H1 (cell line): ENCODE measurements around the gene GARNL3. TPM values are rescaled to one million over a fixed set of nuclear protein-coding genes. Genes with fewer than 3 reads are reported as not detected.

Experiments used
- CTCF ChIA-PET: fragments of 300-600 bp; sonication (Branson Sonifier 250); formaldehyde crosslinking; loops from one replicate; lab custom pipeline; 2021; ENCODE audit not compliant: partially characterized antibody; lab: Charles Lee
- POLR2A ChIA-PET: fragments of 300-600 bp; sonication (Branson Sonifier 250); formaldehyde crosslinking; loops from one replicate; lab custom pipeline; 2021; ENCODE audit warnings: inconsistent platforms; ENCODE audit not compliant: partially characterized antibody; lab: Charles Lee
- DNase-seq, 2 experiments: peaks; one replicate each; pipeline versions ENCODE4 v3.0.0 to v3.0.0-alpha.2; 2010 to 2022; ENCODE audit warnings: low spot score in 2 of 2, low read depth in 1 of 2, mixed read lengths in 1 of 2
- FAIRE-seq: peaks from 2 replicates; lab custom pipeline; 2011; peaks lifted over from hg19 to GRCh38; lab: Jason Lieb, UNC
- H2AFZ ChIP-seq: 2 replicates; pipeline ENCODE4 v1.8.1; 2012; ENCODE audit warnings: low read length, inconsistent platforms
- H2AK5ac ChIP-seq: 2 replicates; pipeline ENCODE4 v1.6.1; 2013; ENCODE audit warnings: low read depth, low read length
- H2BK120ac ChIP-seq: replicated peaks from 2 replicates; pipeline ENCODE3; 2013; ENCODE audit warnings: low read depth, low read length, inconsistent platforms
- H2BK12ac ChIP-seq: 2 replicates; pipeline ENCODE4 v1.6.1; 2013; ENCODE audit warnings: low read depth, low read length
- H2BK15ac ChIP-seq: 2 replicates; pipeline ENCODE4 v1.6.1; 2013; ENCODE audit warnings: low read length
- H2BK20ac ChIP-seq: 2 replicates; pipeline ENCODE4 v1.6.1; 2013; ENCODE audit warnings: low read length
- H2BK5ac ChIP-seq: 2 replicates; pipeline ENCODE4 v1.6.1; 2013; ENCODE audit warnings: low read depth, low read length
- H3K14ac ChIP-seq: 2 replicates; pipeline ENCODE4 v1.6.1; 2013; ENCODE audit warnings: inconsistent platforms; ENCODE audit not compliant: insufficient read length
- H3K18ac ChIP-seq: 2 replicates; pipeline ENCODE4 v1.6.1; 2013; ENCODE audit warnings: low read length; ENCODE audit errors: extremely low read depth
- H3K23ac ChIP-seq: 2 replicates; pipeline ENCODE4 v1.6.1; 2013; ENCODE audit warnings: inconsistent platforms; ENCODE audit not compliant: insufficient read length
- H3K23me2 ChIP-seq: 2 replicates; pipeline ENCODE4 v1.6.1; 2013; ENCODE audit warnings: low read depth, low read length
- H3K27ac ChIP-seq: 2 replicates; pipeline ENCODE4 v1.6.1; 2011; ENCODE audit warnings: low read depth, low read length, inconsistent platforms
- H3K27me3 ChIP-seq, 4 experiments: replicated peaks in 1 of 4; 1 replicate in 1 of 4; 2 replicates in 3 of 4; pipeline versions ENCODE4 v1.6.1 to v1.8.1; 2011 to 2013; ENCODE audit warnings: low read length in 3 of 4, mild to moderate bottlenecking in 3 of 4, inconsistent platforms in 2 of 4, mixed read lengths in 2 of 4, moderate library complexity in 1 of 4; ENCODE audit not compliant: control insufficient read depth in 3 of 4, insufficient read depth in 3 of 4; ENCODE audit errors: extremely low read depth in 1 of 4
- H3K36me3 ChIP-seq, 4 experiments: 2 replicates each; pipeline versions ENCODE4 v1.6.1 to v1.8.1; 2011 to 2013; ENCODE audit warnings: mild to moderate bottlenecking in 4 of 4, low read length in 3 of 4, moderate library complexity in 2 of 4, control low read depth in 1 of 4, inconsistent platforms in 1 of 4; ENCODE audit not compliant: insufficient read depth in 4 of 4, control insufficient read depth in 2 of 4
- H3K4ac ChIP-seq: replicated peaks from 2 replicates; pipeline ENCODE3; 2013; ENCODE audit warnings: low read length, low read depth, mixed read lengths, inconsistent platforms; ENCODE audit not compliant: insufficient read length
- H3K4me1 ChIP-seq, 4 experiments: replicated peaks in 1 of 4; 1 replicate in 1 of 4; 2 replicates in 3 of 4; pipeline versions ENCODE4 v1.6.1 to v1.8.1; 2011 to 2013; ENCODE audit warnings: low read length in 3 of 4, inconsistent platforms in 2 of 4, mixed read lengths in 1 of 4; ENCODE audit not compliant: insufficient read depth in 4 of 4, control insufficient read depth in 3 of 4
- H3K4me2 ChIP-seq, 2 experiments: 2 replicates each; pipeline versions ENCODE4 v1.6.1 to v1.8.1; 2011 to 2013; ENCODE audit warnings: low read depth in 2 of 2, low read length in 2 of 2, control low read depth in 1 of 2, inconsistent platforms in 1 of 2, mild to moderate bottlenecking in 1 of 2; ENCODE audit not compliant: insufficient read depth in 1 of 2
- H3K4me3 ChIP-seq, 4 experiments: fragments of 200-600, 300-600 bp in 1 of 4; sonication (generic), shearing (Covaris generic), sonication (Bioruptor Twin) in 1 of 4; 2 replicates each; pipeline versions ENCODE4 v1.5.1 to v1.8.1; 2011 to 2016; ENCODE audit warnings: low read length in 4 of 4, low read depth in 3 of 4, control low read depth in 2 of 4, inconsistent platforms in 2 of 4, mild to moderate bottlenecking in 2 of 4, mixed read lengths in 1 of 4, moderate library complexity in 1 of 4; ENCODE audit not compliant: insufficient read depth in 2 of 4; ENCODE audit errors: extremely low read depth in 1 of 4
- H3K56ac ChIP-seq: replicated peaks from 2 replicates; pipeline ENCODE3; 2013; ENCODE audit warnings: low read depth, mild to moderate bottlenecking, mixed read lengths, low read length, inconsistent platforms; ENCODE audit not compliant: insufficient read length
- H3K79me1 ChIP-seq: 2 replicates; pipeline ENCODE4 v1.6.1; 2013; ENCODE audit warnings: low read depth, low read length, control low read depth
- H3K79me2 ChIP-seq, 2 experiments: 2 replicates each; pipeline versions ENCODE4 v1.6.1 to v1.8.1; 2012 to 2013; ENCODE audit warnings: low read length in 2 of 2, mild to moderate bottlenecking in 2 of 2, inconsistent platforms in 1 of 2; ENCODE audit not compliant: insufficient read depth in 2 of 2, control insufficient read depth in 1 of 2
- H3K9ac ChIP-seq, 4 experiments: replicated peaks in 1 of 4; 1 replicate in 1 of 4; 2 replicates in 3 of 4; pipeline versions ENCODE4 v1.6.1 to v1.8.1; 2011 to 2013; ENCODE audit warnings: low read depth in 3 of 4, low read length in 3 of 4, control low read depth in 2 of 4, mild to moderate bottlenecking in 2 of 4, moderate library complexity in 2 of 4, inconsistent platforms in 1 of 4; ENCODE audit errors: extremely low read depth in 1 of 4
- H3K9me3 ChIP-seq, 2 experiments: 2 replicates each; pipeline versions ENCODE4 v1.6.1 to v1.8.1; 2012 to 2013; ENCODE audit warnings: mild to moderate bottlenecking in 2 of 2, moderate library complexity in 2 of 2, control low read depth in 1 of 2, inconsistent platforms in 1 of 2, low read depth in 1 of 2, low read length in 1 of 2, mixed read lengths in 1 of 2; ENCODE audit not compliant: insufficient read depth in 2 of 2
- H4K20me1 ChIP-seq, 2 experiments: replicated peaks in 1 of 2; 2 replicates each; pipeline versions ENCODE3 to v1.8.1; 2011 to 2013; ENCODE audit warnings: inconsistent platforms in 2 of 2, low read length in 2 of 2, mild to moderate bottlenecking in 1 of 2; ENCODE audit not compliant: insufficient read depth in 2 of 2, control insufficient read depth in 1 of 2
- H4K5ac ChIP-seq: 2 replicates; pipeline ENCODE4 v1.6.1; 2013; ENCODE audit warnings: low read length, low read depth, mixed read lengths, inconsistent platforms; ENCODE audit not compliant: insufficient read length
- H4K8ac ChIP-seq: 2 replicates; pipeline ENCODE4 v1.8.0; 2013; ENCODE audit warnings: mild to moderate bottlenecking, moderate library complexity, low read length, inconsistent platforms; ENCODE audit not compliant: insufficient read depth; ENCODE audit errors: extremely low read depth
- H4K91ac ChIP-seq: replicated peaks from 2 replicates; pipeline ENCODE3; 2013; ENCODE audit warnings: low read length, mixed read lengths, inconsistent platforms; ENCODE audit not compliant: insufficient read length
- CBX8 ChIP-seq: fragments of 300-800, 300-1000 bp; sonication (generic); IDR thresholded peaks from 2 replicates; pipeline ENCODE4 v1.7.1; 2016; ENCODE audit warnings: low read depth, low read length, borderline replicate concordance
- CEBPB ChIP-seq: IDR thresholded peaks from 2 replicates; pipeline ENCODE4 v1.6.1; 2012; ENCODE audit warnings: low read depth, low read length
- CHD2 ChIP-seq: IDR thresholded peaks from 2 replicates; pipeline ENCODE4 v1.6.1; 2012; ENCODE audit warnings: low read length, improper control_type of control experiment
- EP300 ChIP-seq, 2 experiments: IDR thresholded peaks; 1 replicate in 1 of 2; 2 replicates in 1 of 2; pipeline ENCODE4 v1.6.1; 2011 to 2012; ENCODE audit warnings: low read depth in 2 of 2, low read length in 2 of 2, mild to moderate bottlenecking in 2 of 2, borderline replicate concordance in 1 of 2, inconsistent platforms in 1 of 2, moderate library complexity in 1 of 2
- EZH2 ChIP-seq: fragments of 200-600 bp; sonication (generic); IDR thresholded peaks from 2 replicates; pipeline ENCODE4 v1.7.1; 2012; ENCODE audit warnings: low read depth, mild to moderate bottlenecking, moderate library complexity, low read length, inconsistent platforms; ENCODE audit not compliant: severe bottlenecking
- HDAC2 ChIP-seq, 2 experiments: fragments of 300-600 bp in 1 of 2; sonication (generic) in 1 of 2; IDR thresholded peaks; 2 replicates each; pipeline ENCODE4 v1.6.1; 2011 to 2012; ENCODE audit warnings: low read depth in 2 of 2, low read length in 2 of 2, mild to moderate bottlenecking in 2 of 2, moderate library complexity in 2 of 2, borderline replicate concordance in 1 of 2, inconsistent platforms in 1 of 2
- KDM5A ChIP-seq: fragments of 200-600 bp; IDR thresholded peaks from 2 replicates; pipeline ENCODE4 v1.7.1; 2012; ENCODE audit warnings: mild to moderate bottlenecking, low read length, inconsistent platforms, mixed read lengths
- RNF2 ChIP-seq: fragments of 200-900, 300-1000 bp; sonication (generic); IDR thresholded peaks from 2 replicates; pipeline ENCODE4 v1.7.1; 2016; ENCODE audit warnings: borderline replicate concordance, low read depth, mild to moderate bottlenecking, antibody characterized with exemption, low read length; ENCODE audit not compliant: poor library complexity, severe bottlenecking; ENCODE audit errors: missing control alignments
- SIRT6 ChIP-seq: IDR thresholded peaks from one replicate; pipeline ENCODE4 v1.7.1; 2012; ENCODE audit warnings: low read length, inconsistent platforms
- SP2 ChIP-seq: IDR thresholded peaks from 2 replicates; pipeline ENCODE4 v1.6.1; 2012; ENCODE audit warnings: mild to moderate bottlenecking, low read length, inconsistent platforms
- TAF1 ChIP-seq: IDR thresholded peaks from 2 replicates; pipeline ENCODE4 v1.6.1; 2011; ENCODE audit warnings: mild to moderate bottlenecking, low read depth, low read length
- whole genome bisulfite sequencing, 2 experiments: shearing (Covaris generic) in 1 of 2; methylation state at CpG; one replicate each; pipeline versions ENCODE4 v1.1.6 to v1.1.7; 2013 to 2015; ENCODE audit warnings: low lambda C conversion rate in 2 of 2, mixed read lengths in 2 of 2, inconsistent platforms in 1 of 2, low coverage in 1 of 2, missing lambda C conversion rate in 1 of 2; ENCODE audit not compliant: insufficient replicate concordance in 2 of 2, insufficient coverage in 1 of 2, insufficient read length in 1 of 2; ENCODE audit errors: extremely low coverage in 1 of 2, missing lambda C conversion rate in 1 of 2; 5-methylcytosine and 5-hydroxymethylcytosine counted together
- polyA plus RNA-seq, 7 experiments: library from polyadenylated mRNA; depleted of rRNA in 3 of 7; stranded (reverse) in 5 of 7; unstranded in 2 of 7; fragments of >200 nt in 5 of 7; fragments of 200-250 nt in 2 of 7; gene quantifications; 1 replicate in 5 of 7; 2 replicates in 1 of 7; 4 replicates in 1 of 7; pipeline versions ENCODE4 v1.2.1 to v1.2.3, GENCODE V29; 2011 to 2013; ENCODE audit warnings: missing spikeins in 2 of 7, mixed read lengths in 2 of 7
- total RNA-seq: library from RNA; stranded (reverse); fragmentation: NEBNext Ultra II Directional; extraction: Animal tissue kit (Norgen Biotek cat#: 25700); gene quantifications from 2 replicates; pipeline ENCODE4 v1.2.1, GENCODE V29; 2021
- TF ChIP-seq, protein P1 (sequence below): IDR thresholded peaks from 2 replicates; pipeline ENCODE4 v1.6.1; 2011; ENCODE audit warnings: low read length, improper control_type of control experiment

Gene GARNL3
- total and polyA plus RNA-seq, 2 of the 8 experiments (the other 6 are each of a cell fraction or from before 2014, with no cell fraction given): 6.5 to 18.3 TPM

DNA sequence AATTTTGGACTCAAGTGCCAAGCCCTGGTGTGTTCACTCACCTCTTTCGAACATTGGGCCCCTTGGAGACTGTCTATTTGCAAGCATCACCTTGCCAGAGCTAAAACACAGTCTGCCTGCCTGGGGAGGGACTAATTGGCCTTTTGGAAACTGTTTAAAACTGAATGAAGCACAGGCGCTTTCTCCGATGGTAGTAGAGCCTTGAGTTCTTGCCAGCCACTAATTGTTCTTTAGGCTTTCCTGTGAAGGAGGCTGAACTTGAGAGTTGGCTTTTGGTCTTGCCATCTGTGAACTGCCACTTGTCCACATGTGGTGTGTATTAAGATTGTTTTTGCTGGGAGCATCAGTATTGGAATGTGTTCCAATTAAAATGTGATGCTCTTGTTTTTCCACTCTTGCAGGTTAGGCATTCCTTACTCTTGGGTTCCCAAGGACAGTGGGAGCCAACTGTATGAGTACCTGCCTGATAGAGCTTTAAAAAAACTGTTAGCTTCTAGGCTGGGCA is 26.0 kb downstream of the GARNL3 start:
- Histone ChIP-seq H2BK5ac (no peak overlapping the region), H3K14ac (no peak overlapping the region), H4K5ac (no peak overlapping the region), H3K56ac (no peak overlapping the region), H3K4me1 (peaks cover 0 to 3% (median 1%) of the 10 kb centered on the region in 4 experiments; a peak in 2 of 7 replicates), H2AFZ (no peak overlapping the region), H2BK20ac (no peak overlapping the region), H3K4me3 (no peak overlapping the region), H2AK5ac (no peak overlapping the region), H3K27ac (no peak overlapping the region), H3K79me1 (no peaks in the 10 kb centered on the region; the same call in 1 of the 2 replicates), H3K27me3 (no peaks in the 10 kb centered on the region), H3K23me2 (no peaks in the 10 kb centered on the region), H2BK12ac (no peak overlapping the region), H3K9ac (no peak overlapping the region), H2BK120ac (no peak overlapping the region), H3K9me3 (no peaks in the 10 kb centered on the region), H4K8ac (no peak overlapping the region), H3K23ac (no peak overlapping the region), H3K4ac (no peak overlapping the region), H3K4me2 (no peak overlapping the region), H4K91ac (no peak overlapping the region), H2BK15ac (no peak overlapping the region), H3K18ac (no peak overlapping the region), H3K36me3 (no peaks in the 10 kb centered on the region; a peak in 1 of 8 replicates), H3K79me2 (no peaks in the 10 kb centered on the region), H4K20me1 (peaks cover 0 to 4% of the 10 kb centered on the region in 2 experiments)
- DNase-seq (no peak), FAIRE-seq (no peak)
- TF ChIP-seq CHD2 (no peak), CEBPB (no peak), TAF1 (no peak), KDM5A (no peak), EP300 (IDR thresholded peaks at IDR 0.05; ENCODE audit: borderline replicate concordance in 1 of 2, low read depth in 2 of 2, low read length in 2 of 2) (no peak), SP2 (no peak), RNF2 (no peak), CBX8 (no peak), SIRT6 (no peak), HDAC2 (IDR thresholded peaks at IDR 0.05; ENCODE audit: borderline replicate concordance in 1 of 2, low read depth in 2 of 2, low read length in 2 of 2) (no peak), EZH2 (no peak)
- TF ChIP-seq, protein P1, sequence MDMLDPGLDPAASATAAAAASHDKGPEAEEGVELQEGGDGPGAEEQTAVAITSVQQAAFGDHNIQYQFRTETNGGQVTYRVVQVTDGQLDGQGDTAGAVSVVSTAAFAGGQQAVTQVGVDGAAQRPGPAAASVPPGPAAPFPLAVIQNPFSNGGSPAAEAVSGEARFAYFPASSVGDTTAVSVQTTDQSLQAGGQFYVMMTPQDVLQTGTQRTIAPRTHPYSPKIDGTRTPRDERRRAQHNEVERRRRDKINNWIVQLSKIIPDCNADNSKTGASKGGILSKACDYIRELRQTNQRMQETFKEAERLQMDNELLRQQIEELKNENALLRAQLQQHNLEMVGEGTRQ: no peak
- 89% methylated on average over 3 of the region's 3 CpGs; no CpG with 5 or more reads in 1 of the 2 experiments for whole genome bisulfite sequencing, 2 experiments
- POLR2A ChIA-PET: interaction anchor here (1.4 kb wide), 1 partner anchor 32 kb away, joined by 3 read pairs; no protein-coding TSS in a partner anchor
- CTCF ChIA-PET: interaction anchor here (0.7 kb wide), 1 partner anchor 12 kb away, joined by 3 read pairs; no protein-coding TSS in a partner anchor
